NCI-H226 (cell line): ENCODE results near the gene MRPL22.
"Not testable (repeated sequence)": the region's sequence is repeated elsewhere in the genome, so short reads cannot be mapped to it uniquely, and the experiment has no call there.

Experiments
- DNase-seq: peaks from one replicate; pipeline ENCODE4 v3.0.0-alpha.2; 2015

MRPL22 gene

DNA sequence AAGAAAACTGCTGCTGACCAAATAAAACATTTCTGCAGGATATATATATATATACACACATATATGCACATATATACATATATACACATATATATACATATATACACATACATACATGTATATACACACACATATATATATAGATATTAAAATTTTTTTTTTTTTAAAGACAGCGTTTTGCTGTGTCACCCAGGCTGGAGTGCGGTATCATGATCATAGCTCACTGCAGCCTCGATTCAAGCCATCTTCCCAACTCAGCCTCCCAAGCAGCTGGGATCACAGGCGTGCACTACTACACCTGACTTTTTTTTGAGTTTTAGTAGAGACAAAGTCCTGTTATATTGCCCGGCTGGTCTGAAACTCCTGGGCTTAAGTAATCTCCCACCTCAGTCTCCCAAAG is 2.7 kb downstream of the MRPL22 start:
- no peak for DNase-seq

DNA sequence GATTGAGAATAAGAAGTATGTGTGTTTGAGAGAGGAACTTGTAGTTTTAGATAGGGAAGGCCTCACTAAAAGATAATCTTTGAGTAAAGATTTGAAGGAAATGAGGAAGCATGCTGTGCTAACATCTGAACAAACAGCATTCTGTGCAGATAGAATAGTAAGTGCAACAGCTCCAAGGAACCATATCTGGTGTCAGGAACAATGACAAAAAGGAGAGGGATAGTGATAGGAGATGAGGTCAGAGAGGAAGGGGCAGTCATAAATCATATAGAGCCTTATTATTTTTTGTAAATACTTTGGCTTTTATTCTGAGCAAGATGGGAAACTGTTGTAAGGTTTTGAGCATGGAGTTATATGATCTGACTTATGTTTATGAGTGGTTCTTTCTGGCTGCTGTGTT is 3.8 kb downstream of the MRPL22 start:
- DNase-seq = no peak

DNA sequence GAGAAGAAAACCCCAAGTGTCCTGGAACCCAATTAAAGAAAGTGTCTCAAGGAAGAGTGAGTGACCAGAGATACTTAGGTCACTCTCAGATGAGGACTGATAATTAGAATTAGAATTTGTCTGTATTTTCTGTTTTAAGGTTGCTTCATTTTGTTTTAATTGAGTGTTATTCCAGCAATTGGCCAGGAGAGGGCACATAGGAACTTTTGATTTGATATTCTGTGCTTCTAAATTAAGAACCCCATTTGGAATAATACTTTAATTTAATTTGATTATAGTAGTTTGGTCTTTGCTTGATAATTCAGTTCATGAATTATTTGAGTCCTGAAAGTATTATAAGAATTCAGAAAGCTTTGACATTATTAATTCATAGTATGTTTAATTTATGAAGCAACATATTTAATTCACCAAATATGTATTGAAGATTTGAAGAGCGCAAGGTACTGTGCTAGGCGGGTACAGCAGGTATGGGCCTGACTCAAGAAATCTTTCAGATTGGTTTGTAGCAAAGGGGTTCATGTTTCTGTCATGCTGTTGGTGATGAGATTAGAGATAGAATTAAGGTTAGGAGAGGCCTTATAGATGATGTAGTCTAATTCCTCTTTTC is 4.9 kb downstream of the MRPL22 start:
- no peak for DNase-seq

DNA sequence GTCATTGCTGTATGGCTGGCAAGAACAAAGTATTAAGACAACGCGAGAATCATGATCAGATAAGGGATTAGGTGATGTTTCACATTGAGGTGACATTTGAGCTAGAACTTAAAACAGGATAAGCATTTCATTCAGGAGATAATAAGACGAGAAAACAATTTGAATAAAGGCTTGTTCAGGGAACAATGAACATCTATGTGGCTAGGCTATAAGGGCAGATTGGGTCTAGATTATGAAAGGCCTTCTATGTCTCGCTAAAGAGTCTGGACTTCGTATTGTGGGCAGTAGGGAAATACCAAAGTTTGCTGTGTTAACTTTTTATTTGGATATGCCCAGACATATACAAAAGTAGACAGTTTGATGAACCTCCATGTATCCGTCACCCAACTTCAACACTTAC is 6.9 kb downstream of the MRPL22 start:
- no peak for DNase-seq

DNA sequence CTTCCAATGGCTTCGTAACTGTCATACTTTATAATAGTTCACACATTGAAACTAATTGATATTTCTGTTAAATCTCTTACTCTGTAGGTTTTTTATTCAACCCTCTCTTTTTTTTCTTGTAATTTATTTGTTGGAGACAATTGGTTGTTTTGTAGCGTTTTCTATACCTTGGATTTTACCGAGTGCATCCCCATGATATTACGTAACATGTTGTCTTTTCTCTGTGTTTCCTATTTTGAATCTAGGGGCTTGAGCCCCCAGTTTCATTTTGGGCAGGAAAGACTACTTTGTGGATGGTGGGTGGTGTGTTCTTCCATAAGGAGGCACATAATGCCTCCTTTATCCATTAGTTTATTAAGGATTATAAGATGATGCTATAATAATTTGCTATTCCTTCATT is 7.4 kb downstream of the MRPL22 start:
- DNase-seq = no peak

DNA sequence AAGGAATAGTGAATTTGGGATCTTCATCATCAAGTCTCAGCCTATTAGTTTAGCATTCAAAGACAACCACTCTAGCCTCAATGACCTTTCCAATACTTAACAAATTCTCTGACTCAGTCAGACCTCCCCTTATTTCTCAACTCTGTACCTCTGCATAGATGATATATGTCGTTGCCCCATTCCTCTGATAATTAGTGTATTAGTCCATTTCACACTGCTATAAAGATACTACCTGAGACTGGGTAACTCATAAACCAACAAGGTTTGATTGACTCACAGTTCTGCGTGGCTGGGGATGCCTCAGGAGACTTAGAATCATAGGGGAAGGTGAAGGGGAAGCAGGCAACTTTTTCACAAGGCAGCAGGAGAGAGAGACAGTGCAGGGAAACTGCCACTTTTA is 8.9 kb downstream of the MRPL22 start:
- DNase-seq = no peak

DNA sequence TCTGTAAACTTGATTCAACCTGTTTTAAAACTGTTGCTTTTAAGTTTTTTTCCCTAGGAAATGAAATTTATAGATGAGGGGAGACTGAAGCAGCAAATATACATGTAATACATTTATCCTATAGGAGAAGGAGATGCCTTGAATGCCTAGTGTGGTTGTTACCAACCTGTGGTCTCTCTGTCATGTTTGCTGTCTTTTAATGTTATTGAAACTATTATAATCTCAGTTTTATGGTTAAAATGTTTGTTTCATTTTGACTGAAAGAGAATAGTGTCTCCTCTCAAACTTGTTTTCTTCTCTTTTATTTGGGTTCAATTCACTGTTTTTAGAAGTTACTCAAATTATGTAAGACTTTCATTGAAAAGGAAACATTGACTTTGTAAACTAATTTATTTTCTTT is 15.8 kb downstream of the MRPL22 start:
- DNase-seq = no peak

DNA sequence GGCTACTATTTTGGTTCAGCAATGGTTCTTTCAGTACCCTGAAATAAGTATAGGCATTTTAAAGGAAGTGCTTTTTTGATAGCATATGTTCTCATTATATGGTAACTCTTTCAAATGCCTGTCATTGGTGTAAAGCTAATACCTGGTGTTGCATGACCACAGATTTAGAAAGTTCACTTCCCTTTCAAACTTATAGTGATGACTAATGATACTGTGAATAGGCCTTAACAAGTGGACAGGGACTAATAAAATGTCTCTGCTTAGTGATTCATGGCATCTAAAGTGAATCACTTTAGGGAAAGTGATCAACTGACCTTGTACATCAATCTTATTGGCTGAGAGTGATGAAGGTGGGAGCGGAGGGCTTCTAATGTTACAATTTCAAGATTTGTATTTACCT is 21.6 kb downstream of the MRPL22 start:
- DNase-seq = no peak

DNA sequence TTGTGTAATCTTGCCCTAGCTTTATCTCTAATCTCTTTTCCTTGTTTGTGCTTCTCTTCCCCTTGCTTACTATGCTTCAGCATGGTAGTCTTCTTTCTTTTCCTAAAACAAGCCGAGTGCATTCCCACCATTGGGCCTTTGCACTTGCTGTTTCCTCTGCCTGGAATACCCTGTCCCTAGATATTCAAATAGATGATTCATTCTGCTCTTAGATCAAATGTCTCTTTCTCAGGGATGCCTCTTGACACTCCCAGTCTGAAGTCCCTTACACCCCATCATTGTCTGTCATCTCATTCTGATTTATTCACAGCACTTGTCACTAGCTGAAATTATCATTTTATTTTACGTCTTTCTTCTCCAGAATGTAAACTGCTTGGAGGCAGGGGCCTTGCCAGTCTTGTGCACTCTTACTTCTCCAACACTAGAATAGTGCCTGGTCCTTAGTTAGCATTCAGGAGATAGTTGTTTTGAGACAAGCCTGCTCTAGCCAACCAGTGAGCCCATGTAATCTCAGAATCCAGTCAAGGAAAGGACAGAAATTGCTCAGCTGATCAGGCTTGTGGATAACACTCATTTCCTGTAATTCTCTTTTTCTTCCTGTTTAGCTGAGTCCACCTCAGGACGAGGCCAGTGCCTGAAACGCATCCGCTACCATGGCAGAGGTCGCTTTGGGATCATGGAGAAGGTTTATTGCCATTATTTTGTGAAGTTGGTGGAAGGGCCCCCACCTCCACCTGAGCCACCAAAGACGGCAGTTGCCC is 25.4 kb downstream of the MRPL22 start:
- no peak for DNase-seq

DNA sequence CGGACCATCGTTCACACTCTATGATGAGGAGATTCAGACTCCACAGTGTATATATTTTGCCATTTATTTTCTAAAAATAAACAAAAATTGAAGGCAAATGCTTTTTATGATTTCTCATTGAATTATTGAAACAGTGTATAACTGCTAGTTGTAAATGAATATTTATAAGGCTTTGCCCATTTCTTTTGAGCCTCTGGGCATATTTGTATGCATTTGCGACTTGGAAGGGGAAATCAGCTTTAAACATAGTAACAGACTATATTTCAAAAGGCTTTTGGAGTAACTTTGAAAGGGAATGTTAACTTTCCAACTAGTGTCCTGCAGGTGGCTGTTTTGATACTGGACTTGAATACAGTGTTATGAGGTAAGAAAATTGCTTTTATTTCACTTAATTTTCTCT is 26.0 kb downstream of the MRPL22 start:
- DNase-seq = no peak

DNA sequence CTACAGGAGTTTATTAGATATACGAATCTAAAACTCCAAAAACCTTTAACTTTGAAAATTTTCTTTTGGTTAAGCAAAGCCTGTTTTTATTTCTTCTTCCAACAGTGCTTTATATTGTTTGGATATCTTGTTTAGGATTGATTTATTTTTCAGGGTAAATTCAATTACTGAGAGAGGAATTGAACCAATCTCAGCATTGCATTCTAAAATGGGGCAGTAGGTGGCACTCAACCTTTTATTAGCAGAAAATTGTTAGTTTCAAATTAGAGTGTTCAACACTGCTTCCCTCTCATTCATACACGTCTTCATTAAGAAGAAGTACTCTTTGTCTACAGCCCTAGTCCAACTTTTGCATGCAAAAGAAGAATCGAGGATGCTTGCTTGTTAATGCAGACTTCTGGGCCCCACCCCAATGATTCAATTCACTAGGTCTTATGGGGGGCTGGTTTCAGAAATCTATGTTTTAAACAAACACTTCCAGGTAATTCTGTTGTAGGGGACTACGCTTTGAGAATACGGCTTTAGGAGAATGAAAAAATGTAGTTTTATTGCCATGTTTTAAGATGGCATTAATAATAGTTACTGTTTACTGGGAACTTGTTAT is 26.6 kb downstream of the MRPL22 start:
- no peak for DNase-seq

DNA sequence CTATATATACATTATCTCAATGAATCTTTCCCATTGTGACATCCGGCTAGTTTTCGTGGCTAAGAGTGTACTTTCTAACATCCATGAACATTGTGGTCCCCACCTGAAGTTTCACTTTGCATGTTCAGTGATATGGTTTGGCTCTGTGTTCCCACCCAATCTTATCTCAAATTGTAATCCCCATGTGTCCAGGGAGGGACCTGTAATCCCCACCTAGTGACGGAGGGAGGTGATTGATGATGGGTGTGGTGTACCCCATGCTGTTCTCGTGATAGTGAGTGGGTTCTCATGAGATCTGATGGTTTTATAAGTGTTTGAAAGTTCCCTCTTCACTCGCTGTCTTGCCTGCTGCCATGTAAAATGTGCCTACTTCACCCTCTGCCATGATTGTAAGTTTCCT is 28.1 kb downstream of the MRPL22 start:
- no peak for DNase-seq

DNA sequence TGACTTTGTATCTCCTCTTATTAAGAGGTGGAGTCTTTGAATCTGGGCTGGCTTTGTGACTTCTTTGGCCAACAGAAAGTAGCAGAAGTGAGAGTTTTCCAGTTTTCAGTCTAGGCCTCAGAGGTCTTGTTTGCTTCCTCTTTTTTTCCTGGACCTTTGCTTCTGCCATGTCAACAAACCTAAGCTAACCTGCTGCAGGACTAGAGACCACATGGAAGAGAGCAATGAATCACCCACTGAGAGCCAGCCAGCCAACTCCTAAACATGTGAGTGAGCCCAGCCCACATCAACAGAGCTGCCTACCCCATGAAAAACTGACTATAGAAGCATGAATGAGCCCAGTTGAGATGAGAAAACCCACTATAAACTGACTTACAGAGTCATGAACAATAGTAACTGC is 29.9 kb downstream of the MRPL22 start:
- peak; percentile 32 for DNase-seq

DNA sequence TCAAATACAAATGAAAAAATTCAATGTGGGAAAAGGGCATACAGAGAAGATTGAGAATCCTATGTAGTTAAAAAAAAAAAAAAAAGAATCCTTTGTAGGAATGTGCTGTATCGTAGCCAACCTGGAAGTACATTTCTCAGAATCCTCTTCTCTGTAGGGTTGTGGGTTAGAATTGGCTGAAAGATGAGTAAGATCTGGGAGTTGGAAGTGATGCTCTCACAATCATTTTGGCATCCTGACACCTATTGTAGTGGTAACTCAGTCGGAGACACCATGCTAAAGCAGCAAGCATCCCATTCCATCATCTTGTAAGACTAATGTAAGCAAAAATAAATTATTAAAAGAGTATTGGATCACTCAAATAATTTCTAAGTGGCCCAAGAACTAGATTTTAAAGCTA is 30.6 kb downstream of the MRPL22 start:
- DNase-seq = no peak

DNA sequence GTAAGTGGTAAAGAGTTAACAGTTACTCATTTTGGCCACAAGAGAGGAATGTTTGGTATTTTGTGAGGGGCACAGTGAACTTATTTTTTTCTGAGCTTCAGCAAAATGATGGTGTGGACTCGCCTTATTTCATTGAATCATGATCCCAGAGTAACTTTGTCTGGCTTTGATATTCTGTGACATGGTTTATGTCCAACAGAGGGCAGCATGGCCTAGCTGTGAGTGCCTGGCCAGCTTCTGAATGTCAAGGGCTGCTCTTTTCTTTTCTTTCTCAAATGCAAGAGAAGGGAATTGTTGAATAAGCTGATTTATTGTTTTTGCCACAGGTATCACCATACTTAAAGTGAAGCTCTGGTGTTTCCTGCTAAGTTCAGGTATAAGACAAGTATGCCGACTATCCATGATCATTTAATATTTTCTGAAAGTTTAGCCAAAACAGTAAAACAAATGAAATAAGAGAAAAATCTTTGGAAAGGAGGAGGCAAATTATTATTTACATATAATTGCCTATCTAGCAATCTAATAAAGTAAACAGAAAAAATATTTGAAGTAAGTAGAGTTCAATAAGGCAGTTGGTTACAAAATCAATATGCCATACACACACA is 31.7 kb downstream of the MRPL22 start:
- peak; percentile 31 for DNase-seq

DNA sequence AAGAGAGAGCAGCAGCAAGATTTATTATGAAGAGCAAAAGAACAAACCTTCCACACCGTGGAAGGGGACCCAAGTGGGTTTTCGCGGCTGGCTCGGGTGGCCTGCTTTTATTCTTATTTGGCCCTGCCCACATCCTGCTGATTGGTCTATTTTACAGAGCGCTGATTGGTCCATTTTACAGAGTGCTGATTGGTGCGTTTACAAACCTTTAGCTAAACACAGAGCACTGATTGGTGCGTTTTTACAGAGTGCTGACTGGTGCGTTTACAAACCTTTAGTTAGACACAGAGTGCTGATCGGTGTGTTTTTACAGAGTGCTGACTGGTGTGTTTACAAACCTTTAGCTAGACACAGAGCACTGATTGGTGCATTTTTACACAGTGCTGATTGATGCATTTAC is 35.2 kb downstream of the MRPL22 start:
- DNase-seq = not testable (repeated sequence)

DNA sequence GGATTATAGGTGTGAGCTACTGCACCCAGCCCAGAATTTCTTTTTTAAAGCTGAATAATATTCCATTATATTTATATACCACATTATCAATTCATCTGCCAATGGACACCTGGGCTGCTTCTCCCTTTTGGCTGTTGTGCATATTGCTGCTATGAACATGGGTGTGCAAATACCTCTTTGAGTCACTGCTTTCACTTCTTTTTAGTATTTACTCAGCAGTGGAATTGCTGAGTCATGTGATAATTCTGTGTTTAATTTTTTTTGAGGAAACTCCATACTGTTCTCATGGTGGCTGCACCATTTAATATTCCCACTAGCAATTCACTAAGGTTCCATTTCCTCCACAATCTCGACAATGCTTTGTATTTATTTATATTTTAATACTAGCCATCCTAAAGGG is 36.5 kb downstream of the MRPL22 start:
- peak; percentile 33 for DNase-seq

DNA sequence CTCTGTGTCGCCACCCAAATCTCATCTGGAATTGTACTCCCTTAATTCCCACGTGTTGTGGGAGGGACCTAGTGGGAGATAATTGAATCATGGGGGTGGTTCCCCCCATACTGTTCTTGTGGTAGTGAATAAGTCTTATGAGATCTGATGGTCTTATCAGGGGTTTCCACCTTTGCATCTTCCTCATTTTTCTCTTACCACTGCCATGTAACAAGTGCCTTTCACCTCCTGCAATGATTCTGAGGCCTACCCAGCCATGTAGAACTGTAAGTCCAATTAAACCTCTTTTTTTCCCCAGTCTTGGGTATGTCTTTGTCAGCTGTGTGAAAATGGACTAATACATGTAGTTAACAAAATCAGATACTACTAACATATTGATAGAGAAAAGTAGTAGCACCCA is 37.4 kb downstream of the MRPL22 start:
- not testable (repeated sequence) for DNase-seq

DNA sequence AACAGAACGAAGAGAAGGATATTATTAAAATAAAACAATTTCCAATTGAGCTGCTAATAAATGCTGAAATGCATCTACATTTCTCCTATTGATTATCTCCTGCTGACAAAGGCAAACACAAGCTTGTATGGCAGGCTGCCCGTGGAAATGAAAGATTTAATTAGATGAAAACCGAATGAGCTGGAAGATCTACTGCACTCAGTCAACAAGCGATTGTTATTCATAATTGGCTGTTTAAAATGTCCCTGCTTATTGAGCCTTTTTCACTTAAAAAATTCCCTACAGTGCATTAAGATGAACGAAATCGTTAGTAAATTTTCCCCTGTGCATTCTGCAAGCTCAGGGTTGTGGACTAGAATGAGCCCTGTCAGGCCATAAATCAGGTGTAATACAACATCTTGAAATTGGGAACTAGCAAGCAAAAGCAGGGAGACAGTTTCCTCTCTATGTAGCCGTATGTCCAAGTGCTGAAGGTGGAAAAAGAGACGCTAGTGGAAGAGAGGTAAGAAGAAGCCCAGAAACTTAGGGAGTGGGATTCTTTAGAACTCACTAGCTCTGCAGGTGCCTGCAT is 44.2 kb downstream of the MRPL22 start:
- DNase-seq = no peak

DNA sequence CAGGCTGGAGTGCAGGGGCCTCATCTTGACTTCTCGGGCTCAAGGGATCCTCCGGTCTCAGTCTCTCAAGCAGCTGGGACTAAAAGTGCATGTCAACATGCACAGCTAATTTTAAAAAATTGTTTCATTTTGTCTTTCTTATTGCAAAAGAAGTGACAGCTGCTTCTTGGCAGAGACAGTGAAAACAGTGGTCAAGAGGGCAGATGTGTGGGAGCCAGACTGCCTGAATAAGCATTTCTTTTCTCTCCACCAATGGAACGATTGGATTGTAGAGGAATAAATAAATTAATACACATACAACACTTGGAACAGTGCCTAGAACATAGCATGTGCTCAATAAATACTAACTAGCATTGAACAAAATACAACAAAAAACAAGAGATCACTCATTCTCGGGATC is 45.3 kb downstream of the MRPL22 start:
- no peak for DNase-seq

DNA sequence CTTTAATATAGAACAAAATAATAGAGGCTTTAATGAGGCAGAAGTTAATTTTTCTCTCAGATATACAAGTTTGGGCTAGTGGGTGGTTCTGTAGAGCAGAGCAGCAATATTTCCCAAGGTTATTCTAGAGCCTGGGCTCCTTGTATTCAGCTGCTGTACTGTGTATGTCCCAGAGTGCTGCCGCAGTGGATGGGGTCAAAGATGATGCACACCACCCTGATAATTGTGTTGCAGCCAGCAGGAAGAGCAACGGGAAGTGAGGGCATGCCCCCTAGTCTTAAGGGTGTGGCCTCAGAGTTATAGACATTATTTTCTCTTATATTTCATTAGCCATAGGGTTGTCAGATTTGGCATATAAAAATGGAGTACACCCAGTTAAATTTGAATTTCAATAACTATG is 48.8 kb downstream of the MRPL22 start:
- DNase-seq = no peak

DNA sequence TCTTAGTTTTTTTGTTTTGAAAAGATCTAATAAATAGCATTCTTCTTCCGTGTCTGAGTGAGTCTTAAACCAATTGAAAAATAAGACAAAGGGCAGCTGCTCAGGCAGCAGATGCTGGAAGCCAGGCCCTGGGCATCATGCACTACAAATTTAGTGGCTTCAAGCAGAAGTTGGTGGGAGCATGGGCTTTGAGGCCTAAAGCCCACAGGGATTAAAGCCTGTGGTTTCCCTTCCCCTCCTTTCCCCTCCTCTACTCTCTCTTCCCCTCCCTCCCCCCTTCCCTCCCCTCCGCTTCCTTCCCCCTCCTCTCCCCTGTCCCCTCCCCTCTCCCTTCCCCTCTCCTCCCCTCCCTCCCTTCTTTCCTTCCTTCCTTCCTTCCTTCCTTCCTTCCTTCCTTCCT is 52.6 kb downstream of the MRPL22 start:
- no peak for DNase-seq

DNA sequence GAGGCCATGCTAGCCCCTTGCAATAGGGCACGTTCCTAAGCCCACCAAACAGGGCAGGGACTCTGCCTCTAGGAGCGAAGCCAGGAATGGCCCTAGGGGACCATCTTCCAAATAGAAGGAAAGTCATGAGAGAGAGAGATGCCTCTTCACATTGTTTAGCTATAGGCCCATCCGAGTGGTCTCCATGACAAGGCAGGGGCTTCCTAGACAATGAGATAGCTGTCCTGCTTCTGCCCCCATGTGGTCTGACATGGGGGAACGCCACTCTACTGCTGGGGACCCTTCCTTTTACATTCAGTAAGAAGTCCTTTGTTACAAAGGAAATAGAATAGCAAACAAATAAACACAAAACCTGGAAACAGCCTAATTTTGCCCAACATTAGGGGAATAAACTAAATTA is 54.8 kb downstream of the MRPL22 start:
- no peak for DNase-seq

DNA sequence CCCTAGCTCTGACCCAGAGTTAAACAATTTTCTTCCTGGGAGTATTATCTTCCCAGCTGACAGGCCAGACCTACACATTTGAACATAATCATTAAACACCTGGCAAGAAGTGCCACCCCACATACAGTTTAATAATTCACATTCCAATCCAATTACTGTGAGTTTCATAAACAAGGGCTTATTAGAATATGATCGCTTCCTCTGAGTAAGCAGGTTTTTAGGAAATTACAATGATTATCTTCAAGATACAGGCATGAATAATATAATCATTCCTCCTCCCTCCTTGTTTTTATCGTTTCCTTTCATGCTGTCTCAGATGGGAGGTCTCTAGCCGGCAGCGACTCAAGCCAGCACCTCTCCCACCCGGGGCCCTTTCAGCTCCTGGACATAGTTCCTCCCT is 56.9 kb downstream of the MRPL22 start:
- DNase-seq = peak; percentile 61
